Measurements from ENCODE around the gene FBXO31. TPM values are rescaled to one million over a fixed set of nuclear protein-coding genes. Genes with fewer than 3 reads are reported as not detected.

The FBXO31 gene
- total and polyA plus RNA-seq, 2 of the 13 experiments (the other 11 are each of a cell fraction or from before 2014, with no cell fraction given) = 92.4 to 101 TPM

GRCh38 chr16:87350681-87351319, 32.8 kb downstream of the FBXO31 start (continued):
- TF ChIP-seq DPF2 (CRISPR knock-in tag; IDR thresholded peaks at IDR 0.05; ENCODE audit: borderline replicate concordance, low read depth) (no peak), ZNF556 (CRISPR knock-in tag; IDR thresholded peaks at IDR 0.05; ENCODE audit: borderline replicate concordance) (no peak), ZNF354B (CRISPR knock-in tag; IDR thresholded peaks at IDR 0.05) (no peak), ZNF232 (CRISPR knock-in tag; IDR thresholded peaks at IDR 0.05; ENCODE audit: borderline replicate concordance) (no peak), FOXA1 (IDR thresholded peaks at IDR 0.05) (no peak), FOXA1 (CRISPR knock-in tag; IDR thresholded peaks at IDR 0.05) (no peak), ELF1 (CRISPR knock-in tag; IDR thresholded peaks at IDR 0.05) (no peak), TP53 (CRISPR knock-in tag; conservative IDR thresholded peaks at IDR 0.05) (no peak), HIVEP1 (CRISPR knock-in tag; IDR thresholded peaks at IDR 0.05) (no peak), TSC22D2 (CRISPR knock-in tag; IDR thresholded peaks at IDR 0.05; ENCODE audit: borderline replicate concordance) (no peak), POLR2AphosphoS5 (IDR thresholded peaks at IDR 0.05; ENCODE audit: low read depth, low read length) (0 out of 2 replicates have a peak, but pooled peaks have one; percentile 1), ZFY (CRISPR knock-in tag; IDR thresholded peaks at IDR 0.05) (no peak), HDAC2 (CRISPR knock-in tag; IDR thresholded peaks at IDR 0.05) (no peak), ZSCAN25 (CRISPR knock-in tag; IDR thresholded peaks at IDR 0.05) (no peak), CSRNP1 (CRISPR knock-in tag; IDR thresholded peaks at IDR 0.05) (no peak), ZBTB3 (CRISPR knock-in tag; IDR thresholded peaks at IDR 0.05; ENCODE audit: borderline replicate concordance, low read depth) (no peak), GABPB1 (CRISPR knock-in tag; IDR thresholded peaks at IDR 0.05) (no peak), NFYC (CRISPR knock-in tag; IDR thresholded peaks at IDR 0.05) (no peak), GTF2F1 (IDR thresholded peaks at IDR 0.05; ENCODE audit: low read length) (no peak), ZNF720 (CRISPR knock-in tag; IDR thresholded peaks at IDR 0.05) (no peak), ZBTB38 (CRISPR knock-in tag; IDR thresholded peaks at IDR 0.05) (peak; percentile 83), RFXANK (CRISPR knock-in tag; IDR thresholded peaks at IDR 0.05) (no peak), PRDM4 (CRISPR knock-in tag; IDR thresholded peaks at IDR 0.05; ENCODE audit: borderline replicate concordance) (no peak), SCMH1 (CRISPR knock-in tag; IDR thresholded peaks at IDR 0.05; ENCODE audit: borderline replicate concordance) (no peak), ATAD3A (CRISPR knock-in tag; IDR thresholded peaks at IDR 0.05) (no peak), ZNF607 (CRISPR knock-in tag; IDR thresholded peaks at IDR 0.05; ENCODE audit: borderline replicate concordance) (no peak), RBM22 (optimal IDR thresholded peaks at IDR 0.05; ENCODE audit: low read length) (peak; percentile 94)

Data from HepG2 (cell line).